ENCODE measurements around the gene ELP2. TPM values are rescaled to one million over a fixed set of nuclear protein-coding genes. Genes with fewer than 3 reads are reported as not detected.
"Not testable (repeated sequence)": the region's sequence is repeated elsewhere in the genome, so short reads cannot be mapped to it uniquely, and the experiment has no call there.

ELP2 gene
- total and polyA plus RNA-seq, 2 donors = 62.5 to 108 TPM

GRCh38 chr18:36112302-36112701, 17.4 kb upstream of the ELP2 start:
- no peak overlapping the region for H3K27ac ChIP-seq (ENCODE audit: low read depth in 1 of 2, low read length in 1 of 2)
- H3K4me3 ChIP-seq (ENCODE audit: low read length in 2 of 2) = no peak overlapping the region
- peaks cover 8 to 20% of the 10 kb centered on the region in 2 donors for H3K36me3 ChIP-seq (ENCODE audit: control insufficient read depth in 2 of 2, insufficient read depth in 2 of 2, low read length in 1 of 2)
- H3K4me1 ChIP-seq (ENCODE audit: control insufficient read depth in 2 of 2, insufficient read depth in 2 of 2, low read length in 2 of 2) = no peaks in the 10 kb centered on the region
- no peak for DNase-seq (ENCODE audit: low read depth in 6 of 9, low spot score in 9 of 9)
- no peaks in the 10 kb centered on the region for H3K9me3 ChIP-seq (ENCODE audit: control insufficient read depth in 2 of 2, insufficient read depth in 1 of 2, low read length in 1 of 2)
- H3K27me3 ChIP-seq (ENCODE audit: control insufficient read depth in 2 of 2, insufficient read depth in 1 of 2, low read length in 1 of 2) = no peaks in the 10 kb centered on the region

GRCh38 chr18:36114251-36114650, 15.4 kb upstream of the ELP2 start:
- WGBS = over 99% methylated on average over 4 of the region's 4 CpGs
- no peaks in the 10 kb centered on the region for H3K9me3 ChIP-seq (ENCODE audit: control insufficient read depth in 2 of 2, insufficient read depth in 1 of 2, low read length in 1 of 2)
- DNase-seq (ENCODE audit: low read depth in 6 of 9, low spot score in 9 of 9) = no peak
- H3K27me3 ChIP-seq (ENCODE audit: control insufficient read depth in 2 of 2, insufficient read depth in 1 of 2, low read length in 1 of 2) = no peaks in the 10 kb centered on the region
- H3K36me3 ChIP-seq (ENCODE audit: control insufficient read depth in 2 of 2, insufficient read depth in 2 of 2, low read length in 1 of 2) = peaks cover 8 to 20% of the 10 kb centered on the region in 2 donors
- no peaks in the 10 kb centered on the region for H3K4me1 ChIP-seq (ENCODE audit: control insufficient read depth in 2 of 2, insufficient read depth in 2 of 2, low read length in 2 of 2)
- no peak overlapping the region for H3K4me3 ChIP-seq (ENCODE audit: low read length in 2 of 2)
- no peak overlapping the region for H3K27ac ChIP-seq (ENCODE audit: low read depth in 1 of 2, low read length in 1 of 2)

- Histone ChIP-seq H3K9me3 (ENCODE audit: control insufficient read depth in 2 of 2, insufficient read depth in 1 of 2, low read length in 1 of 2) (no peaks in the 10 kb centered on the region), H3K27me3 (ENCODE audit: control insufficient read depth in 2 of 2, insufficient read depth in 1 of 2, low read length in 1 of 2) (no peaks in the 10 kb centered on the region), H3K4me3 (ENCODE audit: low read length in 2 of 2) (no peak overlapping the region), H3K36me3 (ENCODE audit: control insufficient read depth in 2 of 2, insufficient read depth in 2 of 2, low read length in 1 of 2) (peaks cover 8 to 20% of the 10 kb centered on the region in 2 donors), H3K4me1 (ENCODE audit: control insufficient read depth in 2 of 2, insufficient read depth in 2 of 2, low read length in 2 of 2) (no peaks in the 10 kb centered on the region), H3K27ac (ENCODE audit: low read depth in 1 of 2, low read length in 1 of 2) (no peak overlapping the region)
- DNase-seq (ENCODE audit: low read depth in 6 of 9, low spot score in 9 of 9) = no peak
- WGBS = 97% methylated on average over 1 of the region's 1 CpG
These were observed 15.0 kb upstream of the ELP2 start for GRCh38 chr18:36114738-36115137.

- 97% methylated on average over 11 of the region's 11 CpGs for WGBS
- not testable (repeated sequence) for H3K27me3 ChIP-seq (ENCODE audit: control insufficient read depth in 2 of 2, insufficient read depth in 1 of 2, low read length in 1 of 2); H3K9me3 ChIP-seq (ENCODE audit: control insufficient read depth in 2 of 2, insufficient read depth in 1 of 2, low read length in 1 of 2); DNase-seq (ENCODE audit: low read depth in 6 of 9, low spot score in 9 of 9); H3K4me3 ChIP-seq (ENCODE audit: low read length in 2 of 2); H3K27ac ChIP-seq (ENCODE audit: low read depth in 1 of 2, low read length in 1 of 2); H3K4me1 ChIP-seq (ENCODE audit: control insufficient read depth in 2 of 2, insufficient read depth in 2 of 2, low read length in 2 of 2)
- peaks cover 8 to 19% of the 10 kb centered on the region in 2 donors for H3K36me3 ChIP-seq (ENCODE audit: control insufficient read depth in 2 of 2, insufficient read depth in 2 of 2, low read length in 1 of 2)
These were observed 12.9 kb upstream of the ELP2 start for GRCh38 chr18:36116771-36117170.

- Histone ChIP-seq H3K4me1 (ENCODE audit: control insufficient read depth in 2 of 2, insufficient read depth in 2 of 2, low read length in 2 of 2) (no peaks in the 10 kb centered on the region), H3K27me3 (ENCODE audit: control insufficient read depth in 2 of 2, insufficient read depth in 1 of 2, low read length in 1 of 2) (no peaks in the 10 kb centered on the region), H3K36me3 (ENCODE audit: control insufficient read depth in 2 of 2, insufficient read depth in 2 of 2, low read length in 1 of 2) (peaks cover 6 to 18% of the 10 kb centered on the region in 2 donors), H3K4me3 (ENCODE audit: low read length in 2 of 2) (no peak overlapping the region), H3K9me3 (ENCODE audit: control insufficient read depth in 2 of 2, insufficient read depth in 1 of 2, low read length in 1 of 2) (no peaks in the 10 kb centered on the region), H3K27ac (ENCODE audit: low read depth in 1 of 2, low read length in 1 of 2) (no peak overlapping the region)
- WGBS = 98% methylated on average over 3 of the region's 3 CpGs
- DNase-seq (ENCODE audit: low read depth in 6 of 9, low spot score in 9 of 9) = no peak
These were observed 9.4 kb upstream of the ELP2 start for GRCh38 chr18:36120297-36120696.

- H3K36me3 ChIP-seq (ENCODE audit: control insufficient read depth in 2 of 2, insufficient read depth in 2 of 2, low read length in 1 of 2) = peaks cover 8 to 13% of the 10 kb centered on the region in 2 donors
- WGBS = 98% methylated on average over 4 of the region's 4 CpGs
These were observed 4.9 kb upstream of the ELP2 start for GRCh38 chr18:36124841-36125240.

GRCh38 chr18:36126668-36127067, 3.0 kb upstream of the ELP2 start:
- peaks cover 13 to 18% of the 10 kb centered on the region in 2 donors for H3K4me1 ChIP-seq (ENCODE audit: control insufficient read depth in 2 of 2, insufficient read depth in 2 of 2, low read length in 2 of 2)
- 97% methylated on average over 8 of the region's 8 CpGs for WGBS
- H3K27me3 ChIP-seq (ENCODE audit: control insufficient read depth in 2 of 2, insufficient read depth in 1 of 2, low read length in 1 of 2) = no peaks in the 10 kb centered on the region
- H3K27ac ChIP-seq (ENCODE audit: low read depth in 1 of 2, low read length in 1 of 2) = no peak overlapping the region
- no peak overlapping the region for H3K4me3 ChIP-seq (ENCODE audit: low read length in 2 of 2)
- peaks cover 0 to 2% of the 10 kb centered on the region in 2 donors for H3K9me3 ChIP-seq (ENCODE audit: control insufficient read depth in 2 of 2, insufficient read depth in 1 of 2, low read length in 1 of 2)
- peaks cover 8 to 9% of the 10 kb centered on the region in 2 donors for H3K36me3 ChIP-seq (ENCODE audit: control insufficient read depth in 2 of 2, insufficient read depth in 2 of 2, low read length in 1 of 2)
- DNase-seq (ENCODE audit: low read depth in 6 of 9, low spot score in 9 of 9) = no peak

More at GRCh38 chr18:36124841-36125240, 4.9 kb upstream of the ELP2 start:
- no peak for DNase-seq (ENCODE audit: low read depth in 6 of 9, low spot score in 9 of 9)
- Histone ChIP-seq H3K4me1 (ENCODE audit: control insufficient read depth in 2 of 2, insufficient read depth in 2 of 2, low read length in 2 of 2) (peaks cover 3 to 7% of the 10 kb centered on the region in 2 donors), H3K4me3 (ENCODE audit: low read length in 2 of 2) (no peak overlapping the region), H3K27ac (ENCODE audit: low read depth in 1 of 2, low read length in 1 of 2) (no peak overlapping the region), H3K27me3 (ENCODE audit: control insufficient read depth in 2 of 2, insufficient read depth in 1 of 2, low read length in 1 of 2) (no peaks in the 10 kb centered on the region), H3K9me3 (ENCODE audit: control insufficient read depth in 2 of 2, insufficient read depth in 1 of 2, low read length in 1 of 2) (no peaks in the 10 kb centered on the region)

- H3K36me3 ChIP-seq (ENCODE audit: control insufficient read depth in 2 of 2, insufficient read depth in 2 of 2, low read length in 1 of 2) = peaks cover 2 to 5% of the 10 kb centered on the region in 2 donors
- peaks cover 15 to 27% of the 10 kb centered on the region in 2 donors for H3K4me1 ChIP-seq (ENCODE audit: control insufficient read depth in 2 of 2, insufficient read depth in 2 of 2, low read length in 2 of 2)
- WGBS = 62% methylated on average over 15 of the region's 15 CpGs
- no peaks in the 10 kb centered on the region for H3K27me3 ChIP-seq (ENCODE audit: control insufficient read depth in 2 of 2, insufficient read depth in 1 of 2, low read length in 1 of 2)
- no peak overlapping the region for H3K27ac ChIP-seq (ENCODE audit: low read depth in 1 of 2, low read length in 1 of 2)
- H3K4me3 ChIP-seq (ENCODE audit: low read length in 2 of 2) = peak overlapping the region; percentile 77 to 99
- peaks cover 0 to 2% of the 10 kb centered on the region in 2 donors for H3K9me3 ChIP-seq (ENCODE audit: control insufficient read depth in 2 of 2, insufficient read depth in 1 of 2, low read length in 1 of 2)
- DNase-seq (ENCODE audit: low read depth in 6 of 9, low spot score in 9 of 9) = peak in 2 of 9 donors; percentile 7 to 18
These were observed 1.7 kb upstream of the ELP2 start for GRCh38 chr18:36127836-36128529.

GRCh38 chr18:36128530-36128870, 1.2 kb upstream of the ELP2 start:
- Histone ChIP-seq H3K36me3 (ENCODE audit: control insufficient read depth in 2 of 2, insufficient read depth in 2 of 2, low read length in 1 of 2) (peaks cover 2 to 5% of the 10 kb centered on the region in 2 donors), H3K27ac (ENCODE audit: low read depth in 1 of 2, low read length in 1 of 2) (no peak overlapping the region), H3K4me1 (ENCODE audit: control insufficient read depth in 2 of 2, insufficient read depth in 2 of 2, low read length in 2 of 2) (peaks cover 15 to 27% of the 10 kb centered on the region in 2 donors), H3K9me3 (ENCODE audit: control insufficient read depth in 2 of 2, insufficient read depth in 1 of 2, low read length in 1 of 2) (peaks cover 0 to 2% of the 10 kb centered on the region in 2 donors), H3K27me3 (ENCODE audit: control insufficient read depth in 2 of 2, insufficient read depth in 1 of 2, low read length in 1 of 2) (no peaks in the 10 kb centered on the region), H3K4me3 (ENCODE audit: low read length in 2 of 2) (peak overlapping the region; percentile 77 to 99)
- 3% methylated on average over 12 of the region's 12 CpGs for WGBS
- peak in 1 of 9 donors; percentile 7 for DNase-seq (ENCODE audit: low read depth in 6 of 9, low spot score in 9 of 9)

Data from thymus (tissue), 11 donors.